ENCODE data around the gene USH1C. TPM values are rescaled to one million over a fixed set of nuclear protein-coding genes. Genes with fewer than 3 reads are reported as not detected.

USH1C gene
- total and polyA plus RNA-seq, 2 experiments from 2014 or later = 0.54 TPM; not detected in 1

DNA sequence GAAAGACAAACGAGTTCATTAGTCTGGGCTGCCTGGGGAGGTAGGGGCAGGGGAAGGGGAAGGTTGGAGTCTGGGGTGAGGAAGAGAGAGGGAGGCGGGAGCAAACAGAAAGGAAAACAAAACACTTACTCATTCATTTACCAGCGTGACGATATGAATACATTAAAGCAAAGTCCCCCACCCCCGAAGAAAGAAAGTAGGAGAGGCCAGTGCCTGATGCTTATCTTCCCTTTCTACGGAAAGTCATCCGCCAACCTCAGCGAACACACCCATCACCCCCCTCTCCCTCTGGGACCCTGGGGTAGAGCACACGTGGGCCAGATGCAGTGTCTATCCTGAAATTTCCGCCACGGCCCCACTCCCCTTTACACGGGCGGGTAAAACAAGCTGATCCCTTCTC, 81.3 kb downstream of the USH1C start:
- TF ChIP-seq, protein P1, sequence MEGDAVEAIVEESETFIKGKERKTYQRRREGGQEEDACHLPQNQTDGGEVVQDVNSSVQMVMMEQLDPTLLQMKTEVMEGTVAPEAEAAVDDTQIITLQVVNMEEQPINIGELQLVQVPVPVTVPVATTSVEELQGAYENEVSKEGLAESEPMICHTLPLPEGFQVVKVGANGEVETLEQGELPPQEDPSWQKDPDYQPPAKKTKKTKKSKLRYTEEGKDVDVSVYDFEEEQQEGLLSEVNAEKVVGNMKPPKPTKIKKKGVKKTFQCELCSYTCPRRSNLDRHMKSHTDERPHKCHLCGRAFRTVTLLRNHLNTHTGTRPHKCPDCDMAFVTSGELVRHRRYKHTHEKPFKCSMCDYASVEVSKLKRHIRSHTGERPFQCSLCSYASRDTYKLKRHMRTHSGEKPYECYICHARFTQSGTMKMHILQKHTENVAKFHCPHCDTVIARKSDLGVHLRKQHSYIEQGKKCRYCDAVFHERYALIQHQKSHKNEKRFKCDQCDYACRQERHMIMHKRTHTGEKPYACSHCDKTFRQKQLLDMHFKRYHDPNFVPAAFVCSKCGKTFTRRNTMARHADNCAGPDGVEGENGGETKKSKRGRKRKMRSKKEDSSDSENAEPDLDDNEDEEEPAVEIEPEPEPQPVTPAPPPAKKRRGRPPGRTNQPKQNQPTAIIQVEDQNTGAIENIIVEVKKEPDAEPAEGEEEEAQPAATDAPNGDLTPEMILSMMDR (IDR thresholded peaks at IDR 0.05; ENCODE audit: low read depth, low read length) = no peak
- no peak overlapping the region for H3K27ac ChIP-seq
- H3K4me1 ChIP-seq (ENCODE audit: low read depth) = no peaks in the 10 kb centered on the region
- DNase-seq (ENCODE audit: low read depth in 1 of 2, low spot score in 1 of 2) = no peak
- H3K27me3 ChIP-seq = no peaks in the 10 kb centered on the region
- H3K9me3 ChIP-seq (ENCODE audit: low read depth) = no peaks in the 10 kb centered on the region
- no peak overlapping the region for H3K4me3 ChIP-seq
- H3K36me3 ChIP-seq = no peaks in the 10 kb centered on the region

DNA sequence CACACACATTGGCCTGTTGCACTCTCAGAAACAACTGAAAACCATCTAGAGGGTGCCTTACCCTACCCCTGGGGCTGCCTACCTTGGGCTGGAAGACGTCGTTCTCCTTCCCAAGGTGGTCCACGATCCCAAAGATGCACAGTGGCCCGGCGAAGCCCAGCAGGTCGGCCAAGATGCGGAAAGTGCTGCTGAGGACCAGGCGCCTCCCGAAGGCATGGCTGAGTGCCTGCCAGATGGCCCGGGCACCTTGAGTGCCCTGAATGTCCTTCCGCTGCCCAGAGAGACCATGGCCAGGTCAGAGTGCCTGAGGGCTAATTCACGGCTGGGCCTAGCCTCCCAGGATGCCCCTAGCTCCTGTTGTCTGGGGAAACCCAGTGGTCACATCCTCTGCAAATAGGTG, 83.8 kb downstream of the USH1C start:
- H3K4me1 ChIP-seq (ENCODE audit: low read depth) = no peaks in the 10 kb centered on the region

DNA sequence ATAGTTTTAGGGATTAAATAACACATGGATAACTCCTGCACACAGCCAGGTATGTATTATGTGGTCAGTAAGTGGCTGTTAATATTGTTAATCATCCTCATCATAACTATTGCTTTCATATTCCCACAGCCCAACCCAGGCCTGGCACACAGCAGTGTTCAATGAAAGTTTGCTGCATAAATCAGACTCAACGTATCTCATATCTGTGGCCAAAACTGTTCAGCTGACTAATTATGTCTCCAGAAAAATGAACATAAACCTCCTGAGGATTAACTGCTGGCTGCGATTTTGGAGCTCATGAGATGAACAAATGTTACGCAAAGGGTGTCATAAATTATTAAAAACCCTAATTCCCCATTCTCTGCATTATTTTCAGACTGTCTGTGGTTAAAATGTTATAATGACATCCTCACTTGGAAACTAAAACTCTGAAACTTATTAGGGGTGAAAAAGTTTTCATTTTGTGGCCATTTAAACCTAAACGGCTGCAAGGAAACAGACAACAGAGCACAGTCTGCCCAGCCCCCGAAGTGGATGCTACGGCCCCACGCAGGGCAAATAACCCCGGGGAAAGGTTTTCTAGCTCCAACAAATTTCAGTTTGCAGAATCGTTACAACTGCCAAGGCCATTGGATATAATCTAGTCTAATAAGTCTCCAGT, 84.8 kb downstream of the USH1C start:
- DNase-seq (ENCODE audit: low read depth in 1 of 2, low spot score in 1 of 2) = no peak
- TF ChIP-seq, protein P1 (IDR thresholded peaks at IDR 0.05; ENCODE audit: low read depth, low read length) = no peak
- Histone ChIP-seq H3K4me3 (no peak overlapping the region), H3K27me3 (no peaks in the 10 kb centered on the region), H3K4me1 (ENCODE audit: low read depth) (no peaks in the 10 kb centered on the region), H3K27ac (no peak overlapping the region), H3K9me3 (ENCODE audit: low read depth) (no peaks in the 10 kb centered on the region), H3K36me3 (no peaks in the 10 kb centered on the region)

More for the DNA sequence above, 83.8 kb downstream of the USH1C start:
- no peaks in the 10 kb centered on the region for H3K9me3 ChIP-seq (ENCODE audit: low read depth)
- no peak overlapping the region for H3K4me3 ChIP-seq
- H3K27me3 ChIP-seq = no peaks in the 10 kb centered on the region
- H3K36me3 ChIP-seq = no peaks in the 10 kb centered on the region
- TF ChIP-seq, protein P1 (IDR thresholded peaks at IDR 0.05; ENCODE audit: low read depth, low read length) = no peak
- no peak overlapping the region for H3K27ac ChIP-seq
- DNase-seq (ENCODE audit: low read depth in 1 of 2, low spot score in 1 of 2) = no peak

DNA sequence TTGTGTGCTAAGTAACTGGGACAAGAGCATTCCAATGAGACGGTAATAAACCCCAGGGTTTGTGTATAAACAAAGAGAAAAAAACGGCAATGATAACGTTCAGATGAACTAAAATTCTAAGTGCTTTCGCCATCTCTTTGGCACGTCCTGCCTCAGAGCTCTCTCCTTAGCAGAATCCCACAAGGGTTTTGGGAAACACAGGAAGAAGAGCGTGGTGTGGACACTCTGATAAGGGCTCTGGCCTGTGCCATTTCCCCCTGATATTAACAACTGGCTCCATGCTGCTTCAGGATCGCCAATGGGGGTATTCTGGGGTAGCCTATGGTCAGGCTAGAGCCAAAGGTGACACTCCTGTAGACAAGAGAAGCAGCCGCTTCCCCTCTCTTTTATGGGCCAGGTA, 85.9 kb downstream of the USH1C start:
- TF ChIP-seq, protein P1 (IDR thresholded peaks at IDR 0.05; ENCODE audit: low read depth, low read length) = no peak
- H3K4me1 ChIP-seq (ENCODE audit: low read depth) = no peaks in the 10 kb centered on the region
- DNase-seq (ENCODE audit: low read depth in 1 of 2, low spot score in 1 of 2) = no peak
- H3K4me3 ChIP-seq = no peak overlapping the region
- no peaks in the 10 kb centered on the region for H3K9me3 ChIP-seq (ENCODE audit: low read depth)
- no peak overlapping the region for H3K27ac ChIP-seq
- no peaks in the 10 kb centered on the region for H3K27me3 ChIP-seq
- H3K36me3 ChIP-seq = no peaks in the 10 kb centered on the region

DNA sequence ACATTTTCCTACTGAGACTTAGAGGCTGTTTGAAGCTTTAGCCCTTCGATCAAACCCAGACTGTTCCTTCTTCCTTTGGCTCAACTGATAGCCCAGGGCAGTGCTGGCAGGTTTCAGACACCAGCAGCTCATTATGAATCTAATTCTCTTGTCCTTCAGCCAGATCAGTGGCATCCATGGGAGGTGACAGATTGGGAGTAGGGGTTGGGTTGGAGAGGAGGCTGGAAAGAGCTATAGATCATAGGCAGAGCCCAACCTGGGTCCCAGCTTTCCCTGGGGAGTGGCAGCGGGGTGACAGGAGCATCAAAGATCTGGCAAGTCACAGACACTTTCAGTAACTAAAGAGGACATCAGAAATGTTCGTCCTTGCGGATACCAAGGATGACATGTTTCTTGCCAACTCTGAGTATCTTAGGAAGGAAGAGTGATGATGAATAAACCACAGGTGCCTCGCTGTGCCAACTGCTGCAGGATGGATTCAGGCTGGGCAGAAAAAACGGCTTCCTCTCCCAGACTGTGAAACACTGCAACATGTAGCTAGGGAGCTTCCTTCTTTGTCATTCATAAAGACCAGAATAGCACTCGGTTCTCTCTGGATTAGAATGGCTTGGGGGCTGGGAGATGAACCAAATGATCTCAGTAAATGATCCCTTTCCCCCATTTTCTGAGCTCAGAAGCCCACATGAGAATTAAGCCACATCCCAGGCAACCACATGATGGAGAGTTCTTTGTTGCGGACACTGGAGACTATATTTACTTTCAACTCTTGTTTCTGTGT, 86.6 kb downstream of the USH1C start:
- H3K27ac ChIP-seq = no peak overlapping the region
- no peaks in the 10 kb centered on the region for H3K9me3 ChIP-seq (ENCODE audit: low read depth)
- H3K27me3 ChIP-seq = no peaks in the 10 kb centered on the region
- DNase-seq (ENCODE audit: low read depth in 1 of 2, low spot score in 1 of 2) = no peak
- TF ChIP-seq, protein P1 (IDR thresholded peaks at IDR 0.05; ENCODE audit: low read depth, low read length) = no peak
- no peaks in the 10 kb centered on the region for H3K36me3 ChIP-seq
- H3K4me3 ChIP-seq = no peak overlapping the region
- no peaks in the 10 kb centered on the region for H3K4me1 ChIP-seq (ENCODE audit: low read depth)

All from cardiac muscle cell (in vitro differentiated cells and primary cell).